Rectal smooth muscle tissue (tissue), 1 donor: ENCODE measurements around the gene RPL22L1.
A peak's percentile ranks its signal among the peaks of the same experiment; 100 is the strongest.
"Not testable (repeated sequence)": the region's sequence is repeated elsewhere in the genome, so short reads cannot be mapped to it uniquely, and the experiment has no call there.

Experiments used
- H3K27ac ChIP-seq: one replicate; pipeline ENCODE4 v1.7.0; 2013; ENCODE audit warnings: low read depth, low read length, inconsistent platforms
- H3K27me3 ChIP-seq: one replicate; pipeline ENCODE4 v1.7.0; 2013; ENCODE audit warnings: low read length; ENCODE audit not compliant: control insufficient read depth, insufficient read depth
- H3K36me3 ChIP-seq: one replicate; pipeline ENCODE4 v1.7.0; 2013; ENCODE audit warnings: low read length; ENCODE audit not compliant: control insufficient read depth, insufficient read depth
- H3K4me1 ChIP-seq: one replicate; pipeline ENCODE4 v1.7.0; 2013; ENCODE audit warnings: low read length; ENCODE audit not compliant: control insufficient read depth, insufficient read depth
- H3K4me3 ChIP-seq: one replicate; pipeline ENCODE4 v1.7.0; 2013; ENCODE audit warnings: low read length
- H3K9ac ChIP-seq: one replicate; pipeline ENCODE4 v1.7.0; 2013; ENCODE audit warnings: low read length

The RPL22L1 gene

GRCh38 chr3:170899455-170899854 lies 29.5 kb upstream of the RPL22L1 start:
- H3K4me1 ChIP-seq: no peaks in the 10 kb centered on the region
- no peaks in the 10 kb centered on the region for H3K27me3 ChIP-seq
- no peak overlapping the region for H3K27ac ChIP-seq
- H3K9ac ChIP-seq: no peak overlapping the region
- no peak overlapping the region for H3K4me3 ChIP-seq
- H3K36me3 ChIP-seq: no peaks in the 10 kb centered on the region

GRCh38 chr3:170897978-170898377 lies 28.0 kb upstream of the RPL22L1 start:
- H3K27me3 ChIP-seq: no peaks in the 10 kb centered on the region
- no peak overlapping the region for H3K9ac ChIP-seq
- H3K27ac ChIP-seq: no peak overlapping the region
- H3K4me3 ChIP-seq: no peak overlapping the region
- no peaks in the 10 kb centered on the region for H3K36me3 ChIP-seq
- no peaks in the 10 kb centered on the region for H3K4me1 ChIP-seq

DNA sequence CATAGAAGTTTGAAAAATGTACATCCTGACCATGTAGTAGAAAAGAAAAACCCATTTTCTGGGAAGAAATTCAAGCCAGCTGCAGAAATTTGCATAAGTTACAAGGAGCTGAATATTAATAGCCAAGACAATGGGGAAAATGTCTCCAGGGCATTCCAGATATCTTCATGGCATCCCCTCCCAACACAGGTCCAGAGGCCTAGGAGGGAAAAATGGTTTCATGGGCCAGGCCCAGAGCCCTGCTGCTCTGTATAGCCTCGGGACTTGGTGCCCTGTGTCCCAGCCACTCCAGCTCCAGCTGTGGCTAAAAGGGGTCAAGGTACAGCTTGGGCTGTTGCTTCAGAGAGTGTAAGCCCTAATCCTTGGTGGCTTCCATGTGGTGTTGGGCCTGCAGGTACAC lies 27.2 kb upstream of the RPL22L1 start:
- H3K9ac ChIP-seq, H3K4me1 ChIP-seq, H3K36me3 ChIP-seq, H3K4me3 ChIP-seq, H3K27me3 ChIP-seq, H3K27ac ChIP-seq: not testable (repeated sequence)

- H3K9ac ChIP-seq: no peak overlapping the region
- no peak overlapping the region for H3K27ac ChIP-seq
- H3K27me3 ChIP-seq: no peaks in the 10 kb centered on the region
- H3K36me3 ChIP-seq: no peaks in the 10 kb centered on the region
- H3K4me3 ChIP-seq: no peak overlapping the region
- H3K4me1 ChIP-seq: no peaks in the 10 kb centered on the region
These were observed 26.8 kb upstream of the RPL22L1 start for GRCh38 chr3:170896781-170897180.

- not testable (repeated sequence) for H3K27me3 ChIP-seq, H3K9ac ChIP-seq, H3K4me1 ChIP-seq, H3K4me3 ChIP-seq, H3K27ac ChIP-seq, H3K36me3 ChIP-seq
These were observed 26.3 kb upstream of the RPL22L1 start for GRCh38 chr3:170896333-170896732.

DNA sequence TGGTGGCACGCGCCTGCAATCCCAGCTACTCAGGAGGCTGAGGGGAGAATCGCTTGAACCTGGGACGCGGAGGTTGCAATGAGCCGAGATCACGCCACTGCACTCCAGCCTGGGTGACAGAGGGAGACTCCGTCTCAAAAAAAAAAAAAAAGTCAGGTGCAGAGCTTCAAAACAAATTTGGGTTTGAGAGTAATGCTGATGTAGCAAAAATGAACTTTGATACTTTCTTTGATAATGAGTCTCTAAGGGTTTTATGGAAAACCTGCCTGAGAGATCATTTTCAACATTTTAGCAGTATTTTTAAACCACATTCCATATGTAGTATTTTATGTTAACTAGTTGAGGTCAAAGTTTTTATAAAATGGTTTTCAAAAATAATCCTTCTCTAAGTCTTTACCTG lies 23.9 kb upstream of the RPL22L1 start:
- no peaks in the 10 kb centered on the region for H3K4me1 ChIP-seq
- H3K27me3 ChIP-seq: no peaks in the 10 kb centered on the region
- H3K9ac ChIP-seq: no peak overlapping the region
- no peak overlapping the region for H3K4me3 ChIP-seq
- H3K27ac ChIP-seq: no peak overlapping the region
- no peaks in the 10 kb centered on the region for H3K36me3 ChIP-seq

GRCh38 chr3:170889630-170890029 lies 19.6 kb upstream of the RPL22L1 start:
- Histone ChIP-seq H3K36me3 (no peaks in the 10 kb centered on the region), H3K27me3 (no peaks in the 10 kb centered on the region), H3K27ac (no peak overlapping the region), H3K4me3 (no peak overlapping the region), H3K9ac (no peak overlapping the region), H3K4me1 (no peaks in the 10 kb centered on the region)

DNA sequence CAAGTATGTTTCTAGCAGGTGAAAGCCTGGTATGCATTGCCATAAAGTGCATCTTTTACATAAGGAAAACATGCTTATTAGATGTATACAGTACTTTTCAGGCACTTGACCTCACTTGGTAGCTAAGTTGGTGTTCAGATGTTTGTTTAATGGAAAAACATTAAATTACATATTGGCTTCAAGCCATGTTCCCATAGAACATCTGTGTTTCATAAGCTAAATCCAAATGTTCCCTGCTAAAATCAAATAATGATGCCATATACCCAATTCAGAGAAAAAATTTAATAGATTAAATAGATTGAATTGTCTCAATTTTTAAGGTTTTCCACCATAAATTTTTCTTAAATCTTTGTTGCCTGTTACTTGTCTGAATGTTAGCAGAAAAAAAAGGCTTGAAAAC lies 19.1 kb upstream of the RPL22L1 start:
- Histone ChIP-seq H3K4me3 (no peak overlapping the region), H3K36me3 (no peaks in the 10 kb centered on the region), H3K9ac (no peak overlapping the region), H3K27ac (no peak overlapping the region), H3K27me3 (no peaks in the 10 kb centered on the region), H3K4me1 (no peaks in the 10 kb centered on the region)

GRCh38 chr3:170884109-170884930 lies 14.3 kb upstream of the RPL22L1 start:
- not testable (repeated sequence) for H3K27ac ChIP-seq, H3K36me3 ChIP-seq

DNA sequence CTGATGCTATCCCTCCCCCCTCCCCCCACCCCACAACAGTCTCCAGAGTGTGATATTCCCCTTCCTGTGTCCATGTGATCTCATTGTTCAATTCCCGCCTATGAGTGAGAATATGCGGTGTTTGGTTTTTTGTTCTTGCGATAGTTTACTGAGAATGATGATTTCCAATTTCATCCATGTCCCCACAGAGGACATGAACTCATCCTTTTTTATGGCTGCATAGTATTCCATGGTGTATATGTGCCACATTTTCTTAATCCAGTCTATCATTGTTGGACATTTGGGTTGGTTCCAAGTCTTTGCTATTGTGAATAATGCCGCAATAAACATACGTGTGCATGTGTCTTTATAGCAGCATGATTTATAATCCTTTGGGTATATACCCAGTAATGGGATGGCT lies 8.7 kb upstream of the RPL22L1 start:
- not testable (repeated sequence) for H3K27ac ChIP-seq, H3K27me3 ChIP-seq, H3K4me3 ChIP-seq, H3K9ac ChIP-seq, H3K36me3 ChIP-seq, H3K4me1 ChIP-seq

More at GRCh38 chr3:170884109-170884930, 14.3 kb upstream of the RPL22L1 start:
- not testable (repeated sequence) for H3K4me3 ChIP-seq, H3K27me3 ChIP-seq, H3K4me1 ChIP-seq, H3K9ac ChIP-seq

DNA sequence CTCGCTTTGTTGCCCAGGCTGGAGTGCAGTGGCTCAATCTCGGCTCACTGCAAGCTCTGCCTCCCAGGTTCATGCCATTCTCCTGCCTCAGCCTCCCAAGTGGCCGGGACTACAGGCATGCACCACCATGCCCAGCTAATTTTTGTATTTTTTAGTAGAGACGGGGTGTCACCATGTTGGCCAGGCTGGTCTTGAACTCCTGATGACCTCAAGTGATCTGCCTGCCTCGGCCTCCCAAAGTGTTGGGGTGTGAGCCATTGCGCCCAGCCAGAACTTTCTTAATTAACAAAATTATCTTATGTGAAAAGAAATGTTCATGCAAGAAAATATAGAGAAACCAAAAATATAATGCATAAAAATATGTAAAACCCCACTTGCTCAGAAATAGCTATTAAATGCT lies 7.3 kb upstream of the RPL22L1 start:
- H3K27ac ChIP-seq, H3K4me1 ChIP-seq, H3K36me3 ChIP-seq, H3K27me3 ChIP-seq, H3K4me3 ChIP-seq, H3K9ac ChIP-seq: not testable (repeated sequence)

DNA sequence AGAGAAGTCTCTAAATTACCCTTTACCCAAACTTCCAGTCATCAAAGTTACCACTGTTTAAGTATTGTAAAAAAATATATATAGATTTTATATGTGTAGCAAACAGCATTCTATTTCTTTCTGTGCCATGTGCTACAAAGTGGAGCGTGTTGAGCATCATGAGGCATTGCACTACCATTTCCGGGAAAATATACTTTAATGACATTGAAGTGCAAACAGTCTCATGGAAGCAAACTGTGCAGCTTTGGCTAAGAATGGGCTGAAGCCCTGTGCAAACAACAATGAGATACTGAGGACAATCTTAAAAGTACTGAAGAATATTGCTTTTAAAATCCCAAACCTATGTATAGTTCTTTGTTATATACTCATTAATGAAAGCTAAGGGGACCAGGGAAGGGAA lies 6.5 kb upstream of the RPL22L1 start:
- Histone ChIP-seq H3K27ac (no peak overlapping the region), H3K9ac (no peak overlapping the region), H3K4me1 (no peaks in the 10 kb centered on the region), H3K27me3 (no peaks in the 10 kb centered on the region), H3K36me3 (no peaks in the 10 kb centered on the region), H3K4me3 (no peak overlapping the region)

- peak overlapping the region; percentile 100 for H3K4me3 ChIP-seq
- H3K27me3 ChIP-seq: no peaks in the 10 kb centered on the region
- H3K36me3 ChIP-seq: peaks cover 7% of the 10 kb centered on the region
- peaks cover 4% of the 10 kb centered on the region for H3K4me1 ChIP-seq
- H3K27ac ChIP-seq: peak overlapping the region; percentile 70
- H3K9ac ChIP-seq: peak overlapping the region; percentile 90
These were observed 780 bp downstream of the RPL22L1 start for GRCh38 chr3:170869239-170869590.
